Panc1 (cell line): Measurements from ENCODE around the gene SEC22A.

Experiments
- POLR2AphosphoS5 ChIP-seq: IDR thresholded peaks from 2 replicates; pipeline ENCODE4 v1.6.1; 2012; ENCODE audit warnings: mild to moderate bottlenecking, low read depth, low read length, moderate library complexity
- TCF7L2 ChIP-seq: IDR thresholded peaks from 2 replicates; pipeline ENCODE4 v1.6.1; 2011; ENCODE audit warnings: mild to moderate bottlenecking, low read depth, low read length, inconsistent platforms
- TF ChIP-seq, protein P1 (sequence below): fragments of 450-650 bp; IDR thresholded peaks from 2 replicates; pipeline ENCODE4 v1.5.1; 2017; ENCODE audit warnings: mild to moderate bottlenecking

GRCh38 chr3:123311201-123311600 lies 109.5 kb downstream of the SEC22A start:
- TF ChIP-seq, protein P1, sequence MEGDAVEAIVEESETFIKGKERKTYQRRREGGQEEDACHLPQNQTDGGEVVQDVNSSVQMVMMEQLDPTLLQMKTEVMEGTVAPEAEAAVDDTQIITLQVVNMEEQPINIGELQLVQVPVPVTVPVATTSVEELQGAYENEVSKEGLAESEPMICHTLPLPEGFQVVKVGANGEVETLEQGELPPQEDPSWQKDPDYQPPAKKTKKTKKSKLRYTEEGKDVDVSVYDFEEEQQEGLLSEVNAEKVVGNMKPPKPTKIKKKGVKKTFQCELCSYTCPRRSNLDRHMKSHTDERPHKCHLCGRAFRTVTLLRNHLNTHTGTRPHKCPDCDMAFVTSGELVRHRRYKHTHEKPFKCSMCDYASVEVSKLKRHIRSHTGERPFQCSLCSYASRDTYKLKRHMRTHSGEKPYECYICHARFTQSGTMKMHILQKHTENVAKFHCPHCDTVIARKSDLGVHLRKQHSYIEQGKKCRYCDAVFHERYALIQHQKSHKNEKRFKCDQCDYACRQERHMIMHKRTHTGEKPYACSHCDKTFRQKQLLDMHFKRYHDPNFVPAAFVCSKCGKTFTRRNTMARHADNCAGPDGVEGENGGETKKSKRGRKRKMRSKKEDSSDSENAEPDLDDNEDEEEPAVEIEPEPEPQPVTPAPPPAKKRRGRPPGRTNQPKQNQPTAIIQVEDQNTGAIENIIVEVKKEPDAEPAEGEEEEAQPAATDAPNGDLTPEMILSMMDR = no peak
- TF ChIP-seq POLR2AphosphoS5 (no peak), TCF7L2 (no peak)
